Pancreas (tissue), 10 donors: ENCODE data around the gene SHC4. TPM values are rescaled to one million over a fixed set of nuclear protein-coding genes. Genes with fewer than 3 reads are reported as not detected.

Experiments
- ATAC-seq, 4 donors: fragments of 200-7000 bp; cut with Tn5 transposase; one replicate each; pipeline versions ENCODE4 v1.8.0 to v1.9.1; 2020; ENCODE audit warnings: mild to moderate bottlenecking in 4 of 4, moderate library complexity in 4 of 4
- DNase-seq, 6 donors: peaks; one replicate each; pipeline ENCODE4 v3.0.0-alpha.2; 2020
- FAIRE-seq: peaks from 2 replicates; lab custom pipeline; 2012; peaks lifted over from hg19 to GRCh38; lab: Jason Lieb, UNC
- H3K27ac ChIP-seq, 4 donors: fragments of 200-600 bp; sonication (generic); 1 replicate in 3 of 4; 2 replicates in 1 of 4; pipeline versions ENCODE4 v1.5.0 to v1.8.0; 2020
- H3K27me3 ChIP-seq, 4 donors: fragments of 200-600 bp; one replicate each; pipeline ENCODE4 v1.8.0; 2021
- H3K36me3 ChIP-seq, 3 donors: fragments of 200-600 bp; sonication (generic) in 1 of 3; one replicate each; pipeline versions ENCODE4 v1.5.0 to v1.8.0; 2020 to 2021
- H3K4me1 ChIP-seq, 3 donors: fragments of 200-600 bp; one replicate each; pipeline ENCODE4 v1.8.0; 2021
- H3K4me3 ChIP-seq, 4 donors: fragments of 200-600 bp; sonication (generic) in 2 of 4; one replicate each; pipeline versions ENCODE4 v1.5.0 to v1.8.0; 2020 to 2021
- H3K9me3 ChIP-seq, 4 donors: fragments of 200-600 bp; one replicate each; pipeline ENCODE4 v1.8.0; 2021
- WGBS, 2 donors: extraction: QIAGEN DNeasy Blood & Tissue Kit; methylation state at CpG; one replicate each; pipeline ENCODE4 v1.1.7; 2013; 5-methylcytosine and 5-hydroxymethylcytosine counted together
- intact Hi-C, 3 donors: fragments of 100-400 bp; cut with DNase I; formaldehyde crosslinking; loops; one replicate each; pipeline versions ENCODE4 v1.11.1 to v1.14.2; 2022
- polyA plus RNA-seq, 2 donors: library from polyadenylated mRNA; stranded (reverse); fragments of 200-250 nt; gene quantifications; one replicate each; pipeline ENCODE4 v1.2.3, GENCODE V29; 2013
- total RNA-seq, 6 donors: library from RNA; stranded (reverse); fragmentation: NEBNext Ultra II Directional in 4 of 6; extraction: Animal tissue kit (Norgen Biotek cat#: 25700) in 4 of 6; gene quantifications; one replicate each; pipeline versions ENCODE4 v1.2.1 to v1.2.4, GENCODE V29; 2021 to 2023
- TF ChIP-seq, protein P1 (sequence below), 4 donors: fragments of 200-600 bp; sonication (generic) in 3 of 4; IDR thresholded peaks; one replicate each; pipeline versions ENCODE4 v1.5.0 to v1.8.0; 2021; ENCODE audit warnings: antibody characterized with exemption in 4 of 4
- donor health status: healthy with polysubstance abuse.
- donor health status: DM: no; HTN: no; CAD: no; lungs with moderate emphysema.
- donor health status: DM: no; HTN: no; CAD: no.
- donor health status: control.
- donor health status: control.
- donor health status: Bipolar disorder and iron deficiency.
- donor health status: DM: yes; HTN: yes; CAD: no.
- donor health status: DM: no; HTN: no; CAD: no.
- donor health status: DM: no; HTN: no; CAD: no.
- donor health status: DM: yes; HTN: yes; CAD: no.

The SHC4 gene
- total and polyA plus RNA-seq, 8 donors = 0.03 to 0.24 (median 0.17) TPM; not detected in 1

- H3K36me3 ChIP-seq = no peaks in the 10 kb centered on the region
- no peak overlapping the region for H3K27ac ChIP-seq
- intact Hi-C loops = no loop called here
- H3K27me3 ChIP-seq = no peaks in the 10 kb centered on the region
- TF ChIP-seq, protein P1, sequence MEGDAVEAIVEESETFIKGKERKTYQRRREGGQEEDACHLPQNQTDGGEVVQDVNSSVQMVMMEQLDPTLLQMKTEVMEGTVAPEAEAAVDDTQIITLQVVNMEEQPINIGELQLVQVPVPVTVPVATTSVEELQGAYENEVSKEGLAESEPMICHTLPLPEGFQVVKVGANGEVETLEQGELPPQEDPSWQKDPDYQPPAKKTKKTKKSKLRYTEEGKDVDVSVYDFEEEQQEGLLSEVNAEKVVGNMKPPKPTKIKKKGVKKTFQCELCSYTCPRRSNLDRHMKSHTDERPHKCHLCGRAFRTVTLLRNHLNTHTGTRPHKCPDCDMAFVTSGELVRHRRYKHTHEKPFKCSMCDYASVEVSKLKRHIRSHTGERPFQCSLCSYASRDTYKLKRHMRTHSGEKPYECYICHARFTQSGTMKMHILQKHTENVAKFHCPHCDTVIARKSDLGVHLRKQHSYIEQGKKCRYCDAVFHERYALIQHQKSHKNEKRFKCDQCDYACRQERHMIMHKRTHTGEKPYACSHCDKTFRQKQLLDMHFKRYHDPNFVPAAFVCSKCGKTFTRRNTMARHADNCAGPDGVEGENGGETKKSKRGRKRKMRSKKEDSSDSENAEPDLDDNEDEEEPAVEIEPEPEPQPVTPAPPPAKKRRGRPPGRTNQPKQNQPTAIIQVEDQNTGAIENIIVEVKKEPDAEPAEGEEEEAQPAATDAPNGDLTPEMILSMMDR (IDR thresholded peaks at IDR 0.05) = no peak
- DNase-seq (no peak), FAIRE-seq (no peak), ATAC-seq (no peak)
- no peaks in the 10 kb centered on the region for H3K9me3 ChIP-seq
- no peaks in the 10 kb centered on the region for H3K4me1 ChIP-seq
- no peak overlapping the region for H3K4me3 ChIP-seq
Observed at GRCh38 chr15:48828906-48829305, 134.8 kb downstream of the SHC4 start.

GRCh38 chr15:48828471-48828870 is 135.2 kb downstream of the SHC4 start:
- no peaks in the 10 kb centered on the region for H3K27me3 ChIP-seq
- TF ChIP-seq, protein P1 (IDR thresholded peaks at IDR 0.05) = no peak
- WGBS, 2 donors = 62 to 67% methylated on average over 4 of the region's 4 CpGs
- no peak overlapping the region for H3K27ac ChIP-seq
- ATAC-seq (no peak), FAIRE-seq (no peak), DNase-seq (no peak)
- no peaks in the 10 kb centered on the region for H3K4me1 ChIP-seq
- H3K36me3 ChIP-seq = no peaks in the 10 kb centered on the region
- no peak overlapping the region for H3K4me3 ChIP-seq
- intact Hi-C loops = no loop called here
- no peaks in the 10 kb centered on the region for H3K9me3 ChIP-seq

GRCh38 chr15:48825075-48825474 is 138.6 kb downstream of the SHC4 start:
- H3K9me3 ChIP-seq = no peaks in the 10 kb centered on the region
- TF ChIP-seq, protein P1 (IDR thresholded peaks at IDR 0.05) = no peak
- WGBS, 2 donors = 71 to 79% methylated on average over 1 of the region's 1 CpG
- DNase-seq (no peak), ATAC-seq (no peak), FAIRE-seq (no peak)
- H3K4me3 ChIP-seq = no peak overlapping the region
- intact Hi-C loops = no loop called here
- H3K4me1 ChIP-seq = no peaks in the 10 kb centered on the region
- no peak overlapping the region for H3K27ac ChIP-seq
- no peaks in the 10 kb centered on the region for H3K27me3 ChIP-seq
- H3K36me3 ChIP-seq = no peaks in the 10 kb centered on the region

GRCh38 chr15:48823706-48824105 is 140.0 kb downstream of the SHC4 start:
- FAIRE-seq (no peak), ATAC-seq (no peak), DNase-seq (no peak)
- H3K27me3 ChIP-seq = no peaks in the 10 kb centered on the region
- no peaks in the 10 kb centered on the region for H3K4me1 ChIP-seq
- H3K4me3 ChIP-seq = no peak overlapping the region
- TF ChIP-seq, protein P1 (IDR thresholded peaks at IDR 0.05) = no peak
- H3K36me3 ChIP-seq = no peaks in the 10 kb centered on the region
- no peak overlapping the region for H3K27ac ChIP-seq
- intact Hi-C loops = no loop called here
- no peaks in the 10 kb centered on the region for H3K9me3 ChIP-seq
- 30 to 38% methylated on average over 1 of the region's 1 CpG for WGBS, 2 donors

DNA sequence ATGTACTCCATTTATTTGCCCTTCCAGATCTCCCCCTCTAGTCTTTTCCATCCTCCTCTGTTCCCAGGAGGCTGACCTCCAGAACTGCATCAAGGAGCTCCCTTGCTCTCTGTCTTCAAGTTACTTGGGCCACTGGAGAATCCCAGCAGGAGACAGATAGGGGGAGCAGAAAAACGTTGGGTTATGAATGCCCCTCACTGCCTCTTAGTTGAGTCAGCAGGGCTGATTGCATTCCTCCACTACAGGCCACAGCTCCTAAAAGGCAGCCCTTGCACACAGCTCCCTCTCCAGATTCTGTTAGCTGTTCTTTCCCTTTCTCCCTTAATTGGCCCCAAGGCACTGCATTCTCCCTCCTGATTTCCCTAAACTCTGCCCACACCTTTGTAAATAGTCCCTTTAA is 140.5 kb downstream of the SHC4 start:
- 2 to 12% methylated on average over 1 of the region's 1 CpG for WGBS, 2 donors

More for the DNA sequence above, 140.5 kb downstream of the SHC4 start:
- DNase-seq = no peak
- Histone ChIP-seq H3K27ac (no peak overlapping the region), H3K9me3 (no peaks in the 10 kb centered on the region), H3K27me3 (no peaks in the 10 kb centered on the region), H3K36me3 (no peaks in the 10 kb centered on the region), H3K4me3 (no peak overlapping the region), H3K4me1 (no peaks in the 10 kb centered on the region)
- TF ChIP-seq, protein P1 (IDR thresholded peaks at IDR 0.05) = no peak
- no peak for ATAC-seq
- no peak for FAIRE-seq
- intact Hi-C loops = no loop called here
